ENCODE data around the gene RPL29.

The RPL29 gene

DNA sequence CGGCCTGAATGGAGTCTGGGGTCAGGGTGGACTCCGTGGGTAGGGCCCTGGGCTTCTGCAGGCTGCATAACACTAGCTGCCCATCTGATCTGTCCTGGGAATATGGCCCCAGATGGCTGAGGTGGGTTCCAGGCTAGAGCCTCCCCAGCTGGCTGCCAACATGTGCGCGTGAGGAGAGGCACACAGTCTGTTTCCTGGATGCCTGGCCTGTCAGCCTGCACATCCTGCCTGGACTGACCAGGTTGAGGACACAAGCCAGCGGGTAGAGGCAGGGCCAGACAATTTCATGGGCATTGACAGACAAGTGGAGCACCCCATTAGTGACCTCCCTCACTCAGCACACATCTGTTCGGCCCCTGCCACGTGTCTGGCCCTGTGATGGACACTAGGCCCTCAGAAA lies 29.8 kb upstream of the RPL29 start:
- FAIRE-seq (no peak), DNase-seq (ENCODE audit: insufficient read length, low spot score) (no peak)
- TF ChIP-seq, protein P1, sequence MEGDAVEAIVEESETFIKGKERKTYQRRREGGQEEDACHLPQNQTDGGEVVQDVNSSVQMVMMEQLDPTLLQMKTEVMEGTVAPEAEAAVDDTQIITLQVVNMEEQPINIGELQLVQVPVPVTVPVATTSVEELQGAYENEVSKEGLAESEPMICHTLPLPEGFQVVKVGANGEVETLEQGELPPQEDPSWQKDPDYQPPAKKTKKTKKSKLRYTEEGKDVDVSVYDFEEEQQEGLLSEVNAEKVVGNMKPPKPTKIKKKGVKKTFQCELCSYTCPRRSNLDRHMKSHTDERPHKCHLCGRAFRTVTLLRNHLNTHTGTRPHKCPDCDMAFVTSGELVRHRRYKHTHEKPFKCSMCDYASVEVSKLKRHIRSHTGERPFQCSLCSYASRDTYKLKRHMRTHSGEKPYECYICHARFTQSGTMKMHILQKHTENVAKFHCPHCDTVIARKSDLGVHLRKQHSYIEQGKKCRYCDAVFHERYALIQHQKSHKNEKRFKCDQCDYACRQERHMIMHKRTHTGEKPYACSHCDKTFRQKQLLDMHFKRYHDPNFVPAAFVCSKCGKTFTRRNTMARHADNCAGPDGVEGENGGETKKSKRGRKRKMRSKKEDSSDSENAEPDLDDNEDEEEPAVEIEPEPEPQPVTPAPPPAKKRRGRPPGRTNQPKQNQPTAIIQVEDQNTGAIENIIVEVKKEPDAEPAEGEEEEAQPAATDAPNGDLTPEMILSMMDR (IDR thresholded peaks at IDR 0.05; ENCODE audit: insufficient read depth, missing control alignments), result no peak

DNA sequence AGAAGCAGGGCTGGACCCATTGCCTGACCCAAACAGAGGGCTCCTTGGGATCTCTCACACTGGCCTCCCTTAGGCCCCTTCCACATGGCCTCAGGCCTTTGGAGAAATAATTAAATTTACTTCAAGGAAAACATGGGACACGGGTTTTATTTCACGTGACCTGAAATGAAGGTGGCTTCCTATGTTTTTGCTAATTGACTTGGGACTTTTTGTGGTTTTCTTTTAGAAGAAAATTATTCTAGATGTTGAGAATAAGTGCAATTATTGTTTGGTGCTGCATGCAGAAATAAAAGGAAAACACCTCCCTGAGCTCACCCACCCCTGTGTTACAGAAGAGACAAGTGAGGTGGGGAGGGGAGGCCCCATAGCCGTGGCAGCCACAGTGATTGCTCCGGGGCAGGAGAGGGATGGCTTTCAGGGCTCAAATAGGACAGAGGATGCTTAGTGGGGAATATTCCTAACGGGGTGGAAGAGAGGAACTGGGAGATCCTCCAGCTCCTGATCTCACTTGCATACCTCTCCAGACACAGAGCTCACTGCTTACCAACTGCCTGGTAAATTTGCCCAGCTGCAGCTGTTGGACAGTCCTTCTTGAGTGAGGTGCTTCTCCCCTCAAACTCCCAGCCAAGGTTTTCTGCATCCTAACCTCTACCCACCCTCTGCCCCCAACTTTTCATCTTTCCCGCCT lies 29.2 kb upstream of the RPL29 start:
- FAIRE-seq (no peak), DNase-seq (ENCODE audit: insufficient read length, low spot score) (no peak)
- TF ChIP-seq, protein P1 (IDR thresholded peaks at IDR 0.05; ENCODE audit: insufficient read depth, missing control alignments), result no peak

DNA sequence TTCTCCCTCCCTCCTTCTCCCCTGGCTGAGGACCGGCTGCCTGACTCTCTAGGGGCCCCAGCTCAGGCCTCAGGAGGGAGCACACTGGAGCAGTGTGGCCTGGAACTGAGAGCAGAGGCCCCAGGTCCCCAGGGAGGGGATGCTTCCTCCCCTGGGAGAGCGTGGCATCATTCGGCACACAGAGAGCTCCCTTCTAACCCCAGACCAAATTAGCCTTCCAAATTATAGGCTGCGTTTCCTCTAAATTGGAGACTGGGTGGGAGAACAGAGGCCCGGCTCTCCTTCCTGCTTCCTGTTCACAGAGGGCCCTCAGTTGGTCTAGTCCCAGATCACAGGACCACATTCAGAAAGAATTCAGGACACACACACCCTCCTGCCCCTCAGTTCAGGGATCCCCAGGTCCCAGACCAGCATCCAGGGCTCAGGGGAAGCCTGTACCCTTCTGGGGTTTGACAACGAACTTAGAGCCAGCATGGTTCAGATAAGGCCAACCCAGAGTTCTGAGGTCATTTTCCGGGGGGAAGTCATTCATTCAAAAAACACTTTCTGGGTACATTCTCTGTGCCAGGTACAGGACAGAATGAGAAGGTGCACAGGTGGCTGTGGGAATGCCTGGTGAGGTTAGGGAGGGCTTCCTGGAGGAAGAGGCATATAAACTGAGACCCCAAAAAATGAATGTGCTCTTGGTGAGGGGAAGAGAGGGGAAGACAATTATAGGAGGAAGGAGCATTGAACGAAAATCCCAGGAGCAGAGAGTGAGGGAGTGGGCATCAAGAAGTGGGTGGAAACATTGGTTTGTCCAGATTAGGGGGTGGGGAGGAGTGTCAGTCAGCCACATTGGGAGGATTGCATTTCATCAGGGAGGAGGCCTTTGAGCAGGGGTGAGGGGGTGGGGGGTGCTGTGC lies 28.4 kb upstream of the RPL29 start:
- DNase-seq (ENCODE audit: insufficient read length, low spot score), result no peak
- no peak for FAIRE-seq
- TF ChIP-seq, protein P1 (IDR thresholded peaks at IDR 0.05; ENCODE audit: insufficient read depth, missing control alignments), result no peak

DNA sequence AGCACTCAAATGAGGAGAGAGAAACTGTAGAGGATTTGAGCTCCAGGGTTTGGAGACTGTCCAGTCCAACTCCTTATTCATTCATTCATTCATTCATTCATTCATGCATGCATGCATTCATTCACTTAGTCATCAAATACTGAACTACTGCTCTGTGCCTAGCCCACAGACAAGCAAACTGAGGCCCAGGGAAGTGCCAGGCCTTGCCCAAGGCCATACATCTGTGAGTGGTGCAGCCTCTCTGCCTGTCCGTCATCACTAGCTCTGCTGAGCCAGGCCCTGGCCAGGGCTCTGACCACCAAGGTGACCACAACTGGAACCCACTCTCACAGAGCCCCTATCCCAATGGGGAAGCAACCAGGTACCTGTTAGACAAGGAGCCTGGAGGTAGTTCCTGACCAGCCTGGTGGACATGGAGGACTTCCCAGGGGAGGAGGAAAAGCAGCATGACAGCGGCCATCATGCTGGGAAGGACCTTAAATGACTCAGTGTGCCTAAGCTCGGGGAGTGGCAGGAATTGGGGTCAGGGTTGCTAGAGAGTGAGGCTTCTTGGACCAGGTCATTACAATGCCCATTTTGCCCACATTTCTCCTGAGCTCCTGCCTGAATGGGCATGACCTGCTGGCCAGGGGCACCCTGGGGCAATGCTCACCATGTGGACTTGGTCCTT lies 27.5 kb upstream of the RPL29 start:
- TF ChIP-seq, protein P1 (IDR thresholded peaks at IDR 0.05; ENCODE audit: insufficient read depth, missing control alignments), result no peak
- no peak for DNase-seq (ENCODE audit: insufficient read length, low spot score)
- FAIRE-seq, result no peak

DNA sequence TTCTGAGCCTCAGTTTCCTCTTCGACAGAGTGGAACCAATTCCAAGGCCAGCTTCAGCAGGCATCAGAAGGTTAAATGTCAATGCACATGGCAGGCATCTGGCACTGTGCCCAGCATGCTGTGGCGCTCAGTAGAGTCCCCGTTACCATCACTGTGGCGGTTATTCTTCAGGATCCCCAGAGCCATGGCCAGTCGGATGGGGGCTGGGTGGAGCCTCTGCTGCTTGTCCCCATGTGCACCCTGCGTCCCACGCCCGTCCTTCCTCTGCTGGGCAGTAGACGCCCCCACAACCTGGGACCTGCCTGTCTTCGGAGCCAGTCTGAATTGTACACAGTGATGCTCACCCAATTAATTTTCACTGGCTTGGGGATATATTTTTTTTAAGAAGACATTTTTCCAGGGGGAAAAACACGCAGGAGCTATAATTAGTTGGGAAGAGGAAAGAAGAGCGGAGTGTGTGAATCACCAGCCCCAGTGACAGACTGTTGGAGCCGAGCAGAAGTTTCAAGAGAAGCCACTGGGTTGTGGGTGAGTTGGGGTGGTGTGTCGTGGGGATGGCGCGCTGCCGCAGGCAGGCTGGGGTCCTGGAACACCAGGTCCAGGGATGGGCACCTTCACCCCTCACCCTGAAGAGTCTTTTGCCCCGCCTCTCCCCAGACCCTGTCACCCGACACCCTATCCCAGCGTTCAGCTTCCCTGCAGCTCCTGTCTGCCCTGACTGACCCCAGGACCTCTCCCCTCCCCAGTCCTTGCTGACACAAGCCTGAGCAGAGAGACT lies 26.8 kb upstream of the RPL29 start:
- TF ChIP-seq, protein P1 (IDR thresholded peaks at IDR 0.05; ENCODE audit: insufficient read depth, missing control alignments), result no peak
- DNase-seq (ENCODE audit: insufficient read length, low spot score) (no peak), FAIRE-seq (no peak)

DNA sequence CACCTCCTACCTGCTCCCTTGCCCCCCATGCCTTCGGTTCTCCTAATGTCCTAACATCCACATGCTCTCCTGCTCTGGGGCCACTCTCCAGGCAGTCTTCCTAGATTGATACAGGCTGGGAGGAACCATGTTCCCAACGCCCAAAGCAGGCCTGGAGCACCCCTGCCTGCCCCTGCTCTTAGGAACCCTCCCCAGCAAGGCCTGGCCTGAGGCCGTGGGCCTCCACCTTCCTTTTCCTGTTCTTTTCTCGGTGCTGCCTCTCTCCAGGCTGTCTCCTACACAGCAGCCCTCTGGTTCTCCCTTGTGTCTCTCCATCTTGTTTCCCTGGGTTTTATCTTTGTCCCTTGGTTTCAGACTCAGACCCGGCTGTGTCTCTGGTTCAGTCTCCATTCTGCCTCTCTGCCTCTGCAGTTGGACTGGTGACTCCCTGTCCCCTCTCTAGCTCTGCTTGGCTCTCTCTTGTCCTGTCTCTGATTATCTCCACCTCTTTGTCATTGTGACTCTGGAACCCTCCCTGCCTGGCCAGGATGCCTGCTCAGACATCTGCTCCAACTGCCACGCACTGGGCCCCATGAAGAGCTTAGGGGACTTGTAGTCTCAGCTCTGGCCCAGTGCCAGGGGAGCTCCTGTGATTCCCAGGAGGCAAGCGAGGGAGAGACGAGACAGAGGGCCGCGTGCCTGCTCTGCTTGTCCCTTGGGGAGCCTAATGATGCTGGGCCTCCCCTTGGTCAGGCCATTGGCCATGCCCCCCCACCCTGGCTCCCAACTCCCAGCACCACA lies 26.0 kb upstream of the RPL29 start:
- TF ChIP-seq, protein P1 (IDR thresholded peaks at IDR 0.05; ENCODE audit: insufficient read depth, missing control alignments), result no peak
- peak; percentile 90 for DNase-seq (ENCODE audit: insufficient read length, low spot score)
- no peak for FAIRE-seq

Data from D721Med (cell line).